Activated CD4-positive, alpha-beta T cell treated with anti-CD3 and anti-CD28 coated beads, Interleukin-2, amount 10 ng/mL, durations not matched to agents 7 days and 5 days (primary cell): ENCODE data around the gene CACNA1D. TPM values are rescaled to one million over a fixed set of nuclear protein-coding genes. Genes with fewer than 3 reads are reported as not detected.
"Not testable (repeated sequence)": the region's sequence is repeated elsewhere in the genome, so short reads cannot be mapped to it uniquely, and the experiment has no call there.

Experiments
- CTCF ChIA-PET: fragments of 350-600 bp; sonication (Branson Sonifier 250); formaldehyde crosslinking; loops from one replicate; lab custom pipeline; 2021; ENCODE audit warnings: antibody characterized with exemption; lab: Charles Lee
- POLR2A ChIA-PET: fragments of 350-600 bp; sonication (Branson Sonifier 250); formaldehyde crosslinking; loops from one replicate; lab custom pipeline; 2021; ENCODE audit warnings: antibody characterized with exemption; lab: Charles Lee
- DNase-seq: peaks from one replicate; pipeline ENCODE4 v3.0.0-alpha.2; 2020
- H3K27ac Mint-ChIP-seq: one replicate; pipeline ENCODE4 v1.8.0; 2021; ENCODE audit warnings: mild to moderate bottlenecking, moderate library complexity, mixed read lengths
- H3K27me3 Mint-ChIP-seq: one replicate; pipeline ENCODE4 v1.8.0; 2021; ENCODE audit warnings: mixed read lengths
- H3K36me3 Mint-ChIP-seq: one replicate; pipeline ENCODE4 v1.8.0; 2021; ENCODE audit warnings: low read depth, mixed read lengths
- H3K4me1 Mint-ChIP-seq: one replicate; pipeline ENCODE4 v1.8.0; 2021; ENCODE audit warnings: mixed read lengths
- H3K4me3 Mint-ChIP-seq: one replicate; pipeline ENCODE4 v1.8.0; 2021; ENCODE audit warnings: mild to moderate bottlenecking, moderate library complexity, mixed read lengths
- H3K9me3 Mint-ChIP-seq: one replicate; pipeline ENCODE4 v1.8.0; 2021; ENCODE audit warnings: mixed read lengths
- total RNA-seq, 2 experiments: library from RNA; stranded (reverse); gene quantifications; one replicate each; pipeline ENCODE4 v1.2.3, GENCODE V29; 2021

Gene CACNA1D
- total RNA-seq, 2 experiments from 2014 or later: 0.15 to 0.33 TPM

DNA sequence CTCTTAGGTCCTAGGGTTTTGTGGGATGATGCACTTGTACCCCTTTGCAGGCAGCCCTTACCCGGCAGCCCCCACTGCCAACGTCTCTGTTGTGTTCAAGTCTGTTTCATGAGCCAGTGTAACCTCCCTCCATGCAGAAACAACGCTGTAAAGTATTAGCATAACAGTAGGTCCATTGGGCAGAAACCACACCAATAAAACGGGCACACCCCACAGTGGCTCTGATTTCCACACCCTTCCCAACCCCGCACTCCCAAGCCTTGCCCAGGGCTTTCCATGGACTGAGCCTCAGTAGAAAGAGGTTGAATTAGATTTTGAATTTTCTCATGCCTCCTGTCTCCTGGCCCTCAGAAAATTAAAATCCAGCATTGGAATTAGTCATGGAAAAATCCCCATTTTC, 124.5 kb downstream of the CACNA1D start:
- Mint-ChIP-seq H3K27ac (no peak overlapping the region), H3K4me1 (no peaks in the 10 kb centered on the region), H3K27me3 (peaks cover 5% of the 10 kb centered on the region), H3K9me3 (no peaks in the 10 kb centered on the region), H3K36me3 (no peaks in the 10 kb centered on the region), H3K4me3 (no peak overlapping the region)
- DNase-seq: no peak
- ChIA-PET CTCF (no interaction called here), POLR2A (no interaction called here)

DNA sequence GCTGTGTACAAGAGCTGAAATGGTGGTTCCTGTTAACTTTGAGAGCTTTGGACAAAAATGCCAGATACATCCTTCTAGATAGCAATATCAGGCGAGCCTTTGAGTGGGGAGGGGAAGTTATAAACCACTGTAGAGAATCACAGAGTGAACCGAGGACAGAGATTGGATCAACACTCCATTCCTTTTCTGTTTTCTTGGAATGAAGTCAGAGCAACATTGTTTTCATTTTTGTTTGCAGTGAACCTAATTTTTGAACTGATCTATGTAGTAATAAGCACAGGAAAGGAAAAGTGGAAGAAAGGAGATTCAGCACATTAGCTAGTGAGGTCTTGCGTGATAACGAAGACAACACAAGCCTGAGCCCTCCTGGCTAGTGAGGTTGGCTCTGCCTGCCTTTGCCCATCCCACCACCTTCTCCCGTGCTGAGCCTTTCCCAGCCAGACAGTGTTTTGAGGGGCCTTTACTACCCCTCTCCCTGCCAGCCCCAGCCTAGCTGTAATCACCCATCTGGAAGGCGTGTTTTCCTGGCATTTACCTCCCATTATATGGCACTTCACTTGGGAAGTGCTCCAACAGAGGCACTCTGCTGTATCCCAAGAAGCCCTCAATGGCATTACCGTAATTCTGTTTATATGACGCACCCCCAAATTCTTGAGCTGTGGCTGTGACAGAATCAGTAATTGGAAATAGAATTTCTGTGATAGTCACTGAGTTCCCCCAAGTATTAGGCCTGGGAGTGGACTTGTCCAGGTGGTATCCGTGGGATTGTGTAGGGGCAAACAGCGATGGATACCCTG, 129.8 kb downstream of the CACNA1D start:
- CTCF ChIA-PET: no interaction called here
- DNase-seq: no peak
- H3K27ac Mint-ChIP-seq: no peak overlapping the region
- no peak overlapping the region for H3K4me3 Mint-ChIP-seq
- POLR2A ChIA-PET: no interaction called here
- H3K27me3 Mint-ChIP-seq: peaks cover 7% of the 10 kb centered on the region
- H3K4me1 Mint-ChIP-seq: no peaks in the 10 kb centered on the region
- H3K36me3 Mint-ChIP-seq: no peaks in the 10 kb centered on the region
- no peaks in the 10 kb centered on the region for H3K9me3 Mint-ChIP-seq

DNA sequence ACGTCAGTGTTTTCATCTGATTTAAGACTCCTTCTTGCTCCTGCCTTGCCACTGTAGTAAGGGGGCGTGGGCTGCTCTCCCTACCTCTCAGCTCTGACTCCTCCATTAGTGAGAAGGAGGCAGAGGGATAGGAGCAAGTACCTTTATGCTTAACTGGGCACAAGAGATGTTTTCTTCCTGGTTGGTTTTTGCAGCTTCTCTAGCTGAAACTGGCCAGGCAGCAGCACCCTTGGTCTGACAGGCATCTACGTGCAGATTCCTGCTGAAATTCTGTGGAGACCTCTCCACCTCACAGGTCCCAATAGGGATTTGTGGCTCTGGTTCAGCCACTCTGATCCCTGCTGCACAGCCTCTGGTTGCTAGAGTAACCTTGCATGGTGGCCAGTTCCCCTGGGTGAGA, 132.5 kb downstream of the CACNA1D start:
- no peak overlapping the region for H3K4me3 Mint-ChIP-seq
- H3K9me3 Mint-ChIP-seq: no peaks in the 10 kb centered on the region
- no peaks in the 10 kb centered on the region for H3K4me1 Mint-ChIP-seq
- DNase-seq: no peak
- CTCF ChIA-PET: no interaction called here
- no peaks in the 10 kb centered on the region for H3K36me3 Mint-ChIP-seq
- POLR2A ChIA-PET: no interaction called here
- no peak overlapping the region for H3K27ac Mint-ChIP-seq
- peaks cover 16% of the 10 kb centered on the region for H3K27me3 Mint-ChIP-seq

DNA sequence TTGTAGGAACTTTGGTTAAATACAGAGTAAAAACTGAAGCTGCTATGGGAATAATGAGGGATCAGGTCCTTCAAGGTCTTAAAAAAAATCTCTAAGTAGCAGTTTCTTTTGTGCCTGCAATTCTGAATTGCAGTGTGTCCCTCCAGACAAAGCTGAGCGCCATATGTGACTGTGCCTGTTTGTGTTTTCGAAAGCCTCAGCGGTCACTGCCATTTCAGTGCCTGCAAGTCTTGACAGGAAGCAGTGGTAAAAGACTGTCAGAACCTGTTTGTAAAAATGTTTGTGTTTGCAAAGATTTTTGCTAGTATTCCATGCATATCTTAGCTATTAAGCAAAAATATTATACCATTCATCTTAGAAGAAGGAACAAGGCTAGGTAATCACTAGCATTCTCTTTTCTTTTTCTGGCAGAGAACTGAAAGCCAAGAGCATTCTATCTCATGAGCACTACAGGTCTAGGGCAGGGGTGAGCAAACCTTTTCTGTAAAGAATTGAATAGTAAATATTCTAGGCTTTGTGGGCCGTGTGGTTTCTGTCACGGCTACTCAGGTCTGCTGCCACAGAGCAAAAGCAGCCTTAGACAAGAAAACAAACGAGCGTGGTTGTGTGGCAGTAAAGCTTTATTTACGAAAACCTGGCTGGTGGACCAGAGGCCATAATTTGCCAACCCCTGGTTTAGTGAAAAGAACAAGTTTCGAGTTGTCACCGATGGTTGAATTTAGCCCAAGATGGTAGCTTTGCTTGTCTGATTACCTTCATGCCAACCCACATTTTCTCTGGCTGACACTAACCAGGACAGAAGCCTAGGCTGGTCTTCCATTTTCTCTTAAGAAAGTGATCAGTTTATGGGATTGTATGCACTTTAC, 134.4 kb downstream of the CACNA1D start:
- Mint-ChIP-seq H3K4me3 (no peak overlapping the region), H3K27me3 (peaks cover 13% of the 10 kb centered on the region), H3K4me1 (no peaks in the 10 kb centered on the region), H3K9me3 (no peaks in the 10 kb centered on the region), H3K27ac (no peak overlapping the region), H3K36me3 (no peaks in the 10 kb centered on the region)
- DNase-seq: no peak
- CTCF ChIA-PET: interaction anchor here (0.6 kb wide), 1 partner anchor 881 kb away, joined by 6 read pairs; no protein-coding TSS in a partner anchor
- POLR2A ChIA-PET: no interaction called here

DNA sequence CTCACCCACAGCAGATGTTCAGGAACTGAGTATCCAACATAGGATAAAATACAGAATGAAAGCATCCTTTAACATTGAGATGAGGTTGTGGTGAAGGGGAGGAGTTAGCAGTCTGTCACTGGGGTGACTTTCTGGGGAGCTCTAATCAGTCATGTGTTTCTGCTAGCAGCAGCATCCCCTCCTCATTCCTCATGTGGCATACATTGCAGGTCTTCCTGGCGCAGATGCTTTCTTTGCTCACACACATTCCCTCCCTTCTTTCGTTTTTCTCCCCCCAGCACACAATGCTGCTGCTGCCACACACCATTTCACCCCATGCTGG, 135.0 kb downstream of the CACNA1D start:
- H3K4me3 Mint-ChIP-seq: no peak overlapping the region
- POLR2A ChIA-PET: no interaction called here
- no peaks in the 10 kb centered on the region for H3K9me3 Mint-ChIP-seq
- H3K27ac Mint-ChIP-seq: no peak overlapping the region
- H3K36me3 Mint-ChIP-seq: no peaks in the 10 kb centered on the region
- DNase-seq: no peak
- CTCF ChIA-PET: no interaction called here
- peaks cover 13% of the 10 kb centered on the region for H3K27me3 Mint-ChIP-seq
- no peaks in the 10 kb centered on the region for H3K4me1 Mint-ChIP-seq

DNA sequence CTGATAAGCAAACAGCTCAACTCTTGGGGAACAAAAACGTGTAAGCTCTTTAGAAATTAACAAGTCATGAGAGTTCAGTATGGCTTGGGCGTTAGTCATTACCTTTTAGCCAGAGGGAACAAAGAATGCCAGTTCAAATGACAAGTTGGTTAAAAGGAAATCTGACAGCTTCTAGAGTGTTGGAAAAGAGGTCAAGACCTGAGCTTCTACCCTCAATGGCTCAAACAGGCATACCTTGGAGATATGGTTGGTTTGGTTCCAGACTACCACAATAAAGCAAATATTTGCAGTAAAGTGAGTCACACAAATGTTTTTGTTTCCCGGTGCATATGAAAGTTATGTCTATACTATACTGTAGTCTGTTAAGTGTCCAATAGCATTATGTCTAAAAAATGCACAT, 136.1 kb downstream of the CACNA1D start:
- H3K27me3 Mint-ChIP-seq: peaks cover 17% of the 10 kb centered on the region
- no peak overlapping the region for H3K4me3 Mint-ChIP-seq
- H3K4me1 Mint-ChIP-seq: no peaks in the 10 kb centered on the region
- POLR2A ChIA-PET: no interaction called here
- no peak overlapping the region for H3K27ac Mint-ChIP-seq
- H3K9me3 Mint-ChIP-seq: no peaks in the 10 kb centered on the region
- H3K36me3 Mint-ChIP-seq: no peaks in the 10 kb centered on the region
- CTCF ChIA-PET: no interaction called here
- no peak for DNase-seq

- H3K4me3 Mint-ChIP-seq: no peak overlapping the region
- CTCF ChIA-PET: interaction anchor here (1.9 kb wide), 1 partner anchor 9 kb away, joined by 5 read pairs; no protein-coding TSS in a partner anchor
These were observed 138.9 kb downstream of the CACNA1D start for GRCh38 chr3:53633197-53633787.

GRCh38 chr3:53635041-53635440, 140.6 kb downstream of the CACNA1D start:
- CTCF ChIA-PET: no interaction called here
- Mint-ChIP-seq H3K9me3 (no peaks in the 10 kb centered on the region), H3K4me3 (no peak overlapping the region), H3K4me1 (no peaks in the 10 kb centered on the region), H3K27me3 (peaks cover 18% of the 10 kb centered on the region), H3K27ac (no peak overlapping the region), H3K36me3 (no peaks in the 10 kb centered on the region)
- DNase-seq: no peak
- POLR2A ChIA-PET: no interaction called here

More at GRCh38 chr3:53633197-53633787, 138.9 kb downstream of the CACNA1D start:
- POLR2A ChIA-PET: no interaction called here
- DNase-seq: no peak
- Mint-ChIP-seq H3K4me1 (no peaks in the 10 kb centered on the region), H3K27ac (no peak overlapping the region), H3K9me3 (no peaks in the 10 kb centered on the region), H3K27me3 (peaks cover 23% of the 10 kb centered on the region), H3K36me3 (no peaks in the 10 kb centered on the region)

GRCh38 chr3:53638806-53639205, 144.4 kb downstream of the CACNA1D start:
- not testable (repeated sequence) for H3K4me1 Mint-ChIP-seq, H3K4me3 Mint-ChIP-seq
- CTCF ChIA-PET: interaction anchor here (0.6 kb wide), 1 partner anchor 15 kb away, joined by 6 read pairs; no protein-coding TSS in a partner anchor

GRCh38 chr3:53641397-53641796, 147.0 kb downstream of the CACNA1D start:
- H3K4me1 Mint-ChIP-seq: no peaks in the 10 kb centered on the region
- no peak overlapping the region for H3K4me3 Mint-ChIP-seq
- no peaks in the 10 kb centered on the region for H3K36me3 Mint-ChIP-seq
- H3K27me3 Mint-ChIP-seq: peaks cover 14% of the 10 kb centered on the region
- no peak overlapping the region for H3K27ac Mint-ChIP-seq
- no peaks in the 10 kb centered on the region for H3K9me3 Mint-ChIP-seq
- CTCF ChIA-PET: no interaction called here
- no peak for DNase-seq
- POLR2A ChIA-PET: no interaction called here

More at GRCh38 chr3:53638806-53639205, 144.4 kb downstream of the CACNA1D start:
- DNase-seq, H3K9me3 Mint-ChIP-seq, POLR2A ChIA-PET, H3K36me3 Mint-ChIP-seq, H3K27ac Mint-ChIP-seq: not testable (repeated sequence)
- H3K27me3 Mint-ChIP-seq: peaks cover 12% of the 10 kb centered on the region

DNA sequence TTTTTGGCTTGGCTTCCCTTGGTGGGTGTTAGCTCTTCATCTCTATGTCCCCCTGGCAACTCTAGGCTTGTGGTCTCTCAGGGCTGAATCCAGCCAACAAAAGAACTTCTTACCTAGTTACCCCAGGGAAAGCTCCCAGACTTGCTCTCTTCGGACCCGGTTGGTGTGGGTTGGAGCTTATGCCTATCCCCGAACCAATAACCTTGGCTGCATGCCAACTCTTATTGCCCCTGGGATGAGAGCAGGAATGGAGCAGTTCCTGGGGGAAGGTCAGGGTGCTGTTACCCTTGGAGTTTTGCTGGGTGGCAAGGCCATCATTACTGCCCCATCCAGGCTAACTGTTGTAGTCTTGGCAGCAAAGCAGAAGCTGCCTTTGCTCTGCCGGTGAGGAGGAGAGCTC, 147.8 kb downstream of the CACNA1D start:
- H3K4me1 Mint-ChIP-seq: no peaks in the 10 kb centered on the region
- ChIA-PET POLR2A (no interaction called here), CTCF (interaction anchor here (1.3 kb wide), 1 partner anchor 9 kb away, joined by 5 read pairs; no protein-coding TSS in a partner anchor)
- no peaks in the 10 kb centered on the region for H3K9me3 Mint-ChIP-seq
- no peak overlapping the region for H3K4me3 Mint-ChIP-seq
- H3K27ac Mint-ChIP-seq: no peak overlapping the region
- no peaks in the 10 kb centered on the region for H3K36me3 Mint-ChIP-seq
- H3K27me3 Mint-ChIP-seq: peaks cover 12% of the 10 kb centered on the region
- no peak for DNase-seq

DNA sequence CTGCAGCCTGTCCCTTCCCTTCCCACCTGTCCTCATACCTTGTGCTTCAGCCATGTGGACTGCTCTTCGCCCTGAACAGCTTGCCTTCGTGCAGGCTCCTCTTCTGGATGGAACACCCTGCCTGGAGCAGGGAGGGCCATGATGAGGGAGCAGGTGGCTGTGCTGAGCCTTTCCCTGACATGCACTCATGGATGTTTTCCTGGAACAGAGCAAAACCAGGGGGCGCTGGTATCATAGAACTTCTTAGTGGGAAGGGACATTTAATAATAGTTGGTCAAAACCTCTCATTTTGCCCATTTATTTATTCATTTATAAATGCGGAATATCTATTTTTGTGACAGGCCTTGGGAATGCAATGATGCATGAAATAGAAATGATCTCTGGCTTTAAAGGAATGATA, 149.3 kb downstream of the CACNA1D start:
- ChIA-PET POLR2A (no interaction called here), CTCF (no interaction called here)
- Mint-ChIP-seq H3K27me3 (peaks cover 16% of the 10 kb centered on the region), H3K4me1 (no peaks in the 10 kb centered on the region), H3K4me3 (no peak overlapping the region), H3K27ac (no peak overlapping the region), H3K9me3 (no peaks in the 10 kb centered on the region), H3K36me3 (no peaks in the 10 kb centered on the region)
- DNase-seq: no peak

- H3K27me3 Mint-ChIP-seq: peaks cover 19% of the 10 kb centered on the region
- ChIA-PET CTCF (no interaction called here), POLR2A (no interaction called here)
- no peak overlapping the region for H3K4me3 Mint-ChIP-seq
- DNase-seq: no peak
- peaks cover 4% of the 10 kb centered on the region for H3K4me1 Mint-ChIP-seq
- no peaks in the 10 kb centered on the region for H3K9me3 Mint-ChIP-seq
- H3K36me3 Mint-ChIP-seq: no peaks in the 10 kb centered on the region
- no peak overlapping the region for H3K27ac Mint-ChIP-seq
These were observed 151.3 kb downstream of the CACNA1D start for GRCh38 chr3:53645754-53646153.
